ENCODE measurements around the gene OXCT2. TPM values are rescaled to one million over a fixed set of nuclear protein-coding genes. Genes with fewer than 3 reads are reported as not detected.

Gene OXCT2
- total and polyA plus RNA-seq, 8 donors = 0.15 to 0.82 (median 0.38) TPM; not detected in 1

DNA sequence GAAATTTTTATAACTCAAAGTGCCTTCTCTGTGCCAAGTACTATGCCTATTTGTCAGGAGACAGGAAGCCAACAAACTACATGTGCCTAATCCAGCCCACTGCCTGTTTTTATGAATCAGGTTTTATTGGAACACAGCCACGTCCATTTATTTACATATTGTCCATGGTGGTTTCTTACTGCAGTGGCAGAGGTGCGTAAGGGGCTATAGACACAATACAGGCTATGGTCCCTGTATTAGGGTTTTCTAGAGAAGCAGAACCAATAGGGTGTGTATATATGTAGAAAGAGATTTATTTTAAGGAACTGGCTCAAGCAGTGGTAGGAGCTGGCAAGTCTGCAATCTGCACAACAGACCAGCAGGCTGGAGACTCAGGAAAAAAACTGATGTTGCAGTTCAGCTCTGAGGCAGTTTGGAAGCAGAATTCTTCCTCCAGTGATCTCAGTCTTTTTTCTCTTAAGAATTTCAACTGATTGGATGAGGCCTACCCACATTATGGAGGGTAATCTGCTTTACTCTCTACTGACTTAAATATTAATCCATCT, 17.1 kb downstream of the OXCT2 start:
- DNase-seq (no peak), ATAC-seq (no peak)
- intact Hi-C loops (cut with DNase I) = no loop called here
- Histone ChIP-seq H3K27ac (no peak overlapping the region), H3K4me1 (no peaks in the 10 kb centered on the region), H3K27me3 (no peaks in the 10 kb centered on the region), H3K9me3 (no peaks in the 10 kb centered on the region), H3K4me3 (no peak overlapping the region), H3K36me3 (peaks cover 0 to 98% of the 10 kb centered on the region in 2 donors)
- TF ChIP-seq, protein P1, sequence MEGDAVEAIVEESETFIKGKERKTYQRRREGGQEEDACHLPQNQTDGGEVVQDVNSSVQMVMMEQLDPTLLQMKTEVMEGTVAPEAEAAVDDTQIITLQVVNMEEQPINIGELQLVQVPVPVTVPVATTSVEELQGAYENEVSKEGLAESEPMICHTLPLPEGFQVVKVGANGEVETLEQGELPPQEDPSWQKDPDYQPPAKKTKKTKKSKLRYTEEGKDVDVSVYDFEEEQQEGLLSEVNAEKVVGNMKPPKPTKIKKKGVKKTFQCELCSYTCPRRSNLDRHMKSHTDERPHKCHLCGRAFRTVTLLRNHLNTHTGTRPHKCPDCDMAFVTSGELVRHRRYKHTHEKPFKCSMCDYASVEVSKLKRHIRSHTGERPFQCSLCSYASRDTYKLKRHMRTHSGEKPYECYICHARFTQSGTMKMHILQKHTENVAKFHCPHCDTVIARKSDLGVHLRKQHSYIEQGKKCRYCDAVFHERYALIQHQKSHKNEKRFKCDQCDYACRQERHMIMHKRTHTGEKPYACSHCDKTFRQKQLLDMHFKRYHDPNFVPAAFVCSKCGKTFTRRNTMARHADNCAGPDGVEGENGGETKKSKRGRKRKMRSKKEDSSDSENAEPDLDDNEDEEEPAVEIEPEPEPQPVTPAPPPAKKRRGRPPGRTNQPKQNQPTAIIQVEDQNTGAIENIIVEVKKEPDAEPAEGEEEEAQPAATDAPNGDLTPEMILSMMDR (IDR thresholded peaks at IDR 0.05) = no peak

DNA sequence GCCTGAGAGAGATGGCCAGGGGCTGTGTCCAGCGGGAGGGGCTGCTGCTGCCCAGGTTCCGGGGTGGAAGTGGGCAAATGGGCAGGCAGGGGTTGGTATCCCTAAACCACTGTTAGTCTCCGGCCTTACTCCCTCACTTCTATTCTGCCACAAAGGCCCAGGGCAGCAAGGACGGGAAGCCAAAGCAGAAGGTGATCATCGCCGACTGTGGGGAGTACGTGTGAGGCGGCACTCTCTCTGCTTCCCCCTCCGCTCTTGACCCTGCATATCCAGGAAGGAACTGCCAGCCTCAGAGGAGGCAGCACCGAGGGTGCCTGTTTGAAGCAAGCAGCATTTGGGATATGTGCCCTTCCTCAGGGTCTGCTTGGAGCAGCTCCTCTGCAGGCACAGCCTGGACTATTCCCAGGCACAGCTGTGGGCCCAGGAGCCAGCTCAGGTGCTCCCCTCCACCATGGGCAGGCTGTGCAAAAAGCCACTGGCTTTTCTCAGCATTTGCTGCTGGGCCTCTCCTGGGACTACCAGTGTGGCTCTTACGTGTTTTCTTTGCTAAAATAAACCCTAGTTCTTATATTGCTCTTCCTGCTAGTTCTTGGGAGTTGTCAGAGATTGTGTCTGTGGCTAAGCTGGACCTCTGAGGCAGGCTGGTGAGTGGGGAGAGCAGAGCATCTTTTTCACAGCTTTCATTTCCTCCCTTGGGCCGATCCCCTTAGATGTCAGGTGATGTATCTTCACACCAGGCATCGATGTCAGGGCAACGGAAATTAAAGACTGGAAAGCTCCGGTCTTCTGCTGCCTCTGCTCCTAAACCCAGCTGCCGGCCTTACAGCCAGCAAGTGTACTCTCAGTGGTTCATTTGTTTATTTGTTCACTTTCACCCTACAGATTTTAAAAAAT, 17.8 kb downstream of the OXCT2 start:
- Histone ChIP-seq H3K4me1 (no peaks in the 10 kb centered on the region), H3K9me3 (no peaks in the 10 kb centered on the region), H3K27me3 (no peaks in the 10 kb centered on the region), H3K27ac (no peak overlapping the region), H3K36me3 (peaks cover 0 to 98% of the 10 kb centered on the region in 2 donors), H3K4me3 (no peak overlapping the region)
- intact Hi-C loops (cut with DNase I) = no loop called here
- ATAC-seq = no peak
- no peak for DNase-seq
- TF ChIP-seq, protein P1 (IDR thresholded peaks at IDR 0.05) = no peak

DNA sequence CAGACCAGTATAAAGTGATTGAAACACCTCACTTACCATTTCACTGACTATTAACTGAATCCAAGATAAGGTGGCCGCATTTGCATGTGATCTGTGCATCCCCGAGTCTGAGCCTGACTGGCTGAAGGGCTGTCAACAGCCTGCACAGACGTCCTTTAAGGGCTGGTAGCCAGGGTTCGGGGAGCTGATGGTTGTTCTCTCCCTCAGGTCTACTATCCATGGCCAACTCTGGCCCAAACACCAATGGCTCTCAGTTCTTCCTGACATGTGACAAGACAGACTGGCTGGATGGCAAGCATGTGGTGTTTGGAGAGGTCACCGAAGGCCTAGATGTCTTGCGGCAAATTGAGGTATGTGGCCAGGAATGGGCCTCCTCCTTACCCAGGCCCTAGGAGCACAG, 18.4 kb downstream of the OXCT2 start:
- DNase-seq = no peak
- H3K27me3 ChIP-seq = no peaks in the 10 kb centered on the region
- no peaks in the 10 kb centered on the region for H3K4me1 ChIP-seq
- no peak for ATAC-seq
- no peaks in the 10 kb centered on the region for H3K9me3 ChIP-seq
- H3K27ac ChIP-seq = no peak overlapping the region
- peaks cover 0 to 98% of the 10 kb centered on the region in 2 donors for H3K36me3 ChIP-seq
- TF ChIP-seq, protein P1 (IDR thresholded peaks at IDR 0.05) = no peak
- no peak overlapping the region for H3K4me3 ChIP-seq
- intact Hi-C loops (cut with DNase I) = no loop called here

DNA sequence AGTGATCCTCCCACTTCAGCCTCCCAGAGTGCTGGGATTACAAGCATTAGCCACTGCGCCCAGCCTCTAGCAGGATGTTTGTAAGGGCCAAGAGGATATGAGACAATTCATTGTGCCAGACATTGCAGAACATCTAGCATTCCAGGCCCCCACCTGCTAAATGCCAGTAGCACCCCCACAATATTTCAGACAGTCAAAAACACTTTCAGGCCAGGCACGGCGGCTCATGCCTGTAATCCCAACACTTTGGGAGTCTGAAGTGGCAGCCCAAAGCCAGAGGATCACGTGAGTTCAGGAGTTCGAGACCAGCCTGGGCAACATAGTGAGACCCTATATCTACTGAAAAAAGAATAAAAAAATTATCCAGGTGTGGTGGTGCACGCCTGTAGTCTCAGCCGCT, 19.6 kb downstream of the OXCT2 start:
- TF ChIP-seq, protein P1 (IDR thresholded peaks at IDR 0.05) = no peak

DNA sequence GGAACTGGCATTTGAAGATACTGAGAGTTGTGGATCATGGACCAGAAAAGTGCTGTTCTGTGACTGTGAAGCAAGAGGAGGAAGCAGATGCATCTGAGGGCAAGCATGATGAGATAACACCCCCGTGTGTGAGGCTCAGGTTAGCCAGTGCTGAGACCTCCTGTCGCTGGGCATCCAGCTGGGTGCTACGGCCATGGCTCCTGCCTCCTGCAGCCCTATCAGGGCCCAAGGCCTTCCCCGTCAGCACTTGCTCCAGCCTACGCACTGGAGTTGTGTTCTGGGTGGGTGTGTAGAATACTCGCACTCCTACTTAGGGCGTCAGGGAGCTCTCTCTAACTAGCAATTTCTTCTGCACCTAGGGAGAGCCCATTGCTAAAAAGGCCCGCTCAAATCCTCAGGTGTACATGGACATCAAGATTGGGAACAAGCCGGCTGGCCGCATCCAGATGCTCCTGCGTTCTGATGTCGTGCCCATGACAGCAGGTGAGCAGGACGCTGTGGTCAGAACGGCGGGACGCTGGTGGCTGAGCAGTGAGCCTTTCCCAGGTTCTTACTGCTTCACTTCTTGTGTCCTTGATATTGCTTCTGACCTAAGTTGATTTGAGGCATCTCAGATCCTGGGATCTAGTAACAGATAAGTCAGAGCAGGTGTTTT, 26.0 kb downstream of the OXCT2 start:
- TF ChIP-seq, protein P1 (IDR thresholded peaks at IDR 0.05) = no peak
- no peaks in the 10 kb centered on the region for H3K27me3 ChIP-seq
- no peaks in the 10 kb centered on the region for H3K9me3 ChIP-seq
- peaks cover 4 to 99% of the 10 kb centered on the region in 2 donors for H3K36me3 ChIP-seq
- intact Hi-C loops (cut with DNase I) = no loop called here
- ATAC-seq (no peak), DNase-seq (no peak)
- peaks cover 0 to 9% of the 10 kb centered on the region in 2 donors for H3K4me1 ChIP-seq
- H3K27ac ChIP-seq = no peak overlapping the region
- H3K4me3 ChIP-seq = no peak overlapping the region

More for the DNA sequence above, 19.6 kb downstream of the OXCT2 start:
- no peaks in the 10 kb centered on the region for H3K4me1 ChIP-seq
- H3K9me3 ChIP-seq = no peaks in the 10 kb centered on the region
- no peak overlapping the region for H3K4me3 ChIP-seq
- peaks cover 0 to 98% of the 10 kb centered on the region in 2 donors for H3K36me3 ChIP-seq
- ATAC-seq (no peak), DNase-seq (no peak)
- H3K27ac ChIP-seq = no peak overlapping the region
- no peaks in the 10 kb centered on the region for H3K27me3 ChIP-seq
- intact Hi-C loops (cut with DNase I) = no loop called here
